Adipose tissue (tissue), 3 donors: Measurements from ENCODE around the gene CDK11B. TPM values are rescaled to one million over a fixed set of nuclear protein-coding genes. Genes with fewer than 3 reads are reported as not detected.

ENCODE experiments used
- H3K27ac ChIP-seq: one replicate; pipeline ENCODE4 v1.5.1; 2013; ENCODE audit warnings: low read depth, low read length
- WGBS, 3 donors: extraction: QIAGEN DNeasy Blood & Tissue Kit; methylation state at CpG; one replicate each; pipeline ENCODE4 v1.1.7; 2013; 5-methylcytosine and 5-hydroxymethylcytosine counted together
- polyA plus RNA-seq, 3 donors: library from polyadenylated mRNA; stranded (reverse); fragments of 200-250 nt; gene quantifications; one replicate each; pipeline ENCODE4 v1.2.3, GENCODE V29; 2013
- donor health status: healthy with polysubstance abuse.
- donor health status: Bipolar disorder and iron deficiency.
- donor health status: healthy.

Gene CDK11B
- polyA plus RNA-seq, 3 donors = 17.6 to 35.4 (median 26.6) TPM

DNA sequence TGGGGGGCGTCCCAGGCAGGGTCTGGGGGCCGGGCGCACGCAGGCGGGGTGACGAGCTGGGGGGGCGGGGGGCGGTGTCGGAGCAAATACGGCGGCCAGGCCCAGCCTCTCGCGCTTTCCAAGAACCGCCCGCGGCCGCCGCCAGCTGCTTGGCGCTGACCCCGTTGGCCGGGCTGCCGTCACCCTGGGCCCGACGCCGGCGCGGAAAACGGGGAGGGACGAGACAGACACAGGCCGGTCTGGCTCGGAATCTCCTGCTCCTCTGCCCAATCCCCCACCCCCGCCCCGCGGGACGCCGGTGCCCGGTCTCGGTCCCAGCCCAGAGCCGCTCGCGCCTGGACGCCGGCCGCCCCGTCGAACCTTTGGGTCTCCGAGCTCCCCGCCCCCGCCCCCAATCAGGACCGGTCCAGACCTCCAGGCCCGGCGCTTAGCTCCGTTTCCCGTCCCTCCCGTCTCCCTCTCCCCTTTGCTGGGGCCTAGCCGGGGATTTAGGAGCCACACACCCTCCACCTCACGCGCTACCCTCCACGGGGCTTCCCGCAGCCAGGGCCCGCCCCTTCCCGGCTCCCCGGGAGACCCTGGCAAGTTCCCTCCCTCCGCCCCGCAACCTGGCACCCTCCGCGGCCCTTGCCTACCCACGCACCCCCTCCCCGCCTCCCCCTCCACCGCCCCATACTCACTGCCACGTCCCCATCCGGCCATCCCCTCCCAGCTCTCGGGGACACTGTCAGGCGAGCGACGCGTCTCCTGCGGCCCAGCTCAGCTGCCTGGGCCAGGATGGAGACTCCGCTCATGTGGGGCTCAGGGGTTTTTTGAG lies 27.6 kb downstream of the CDK11B start:
- no peak overlapping the region for H3K27ac ChIP-seq
- WGBS, 3 donors = 5 to 13% (median 7%) methylated on average over 39 to 78 of the region's 79 CpGs

DNA sequence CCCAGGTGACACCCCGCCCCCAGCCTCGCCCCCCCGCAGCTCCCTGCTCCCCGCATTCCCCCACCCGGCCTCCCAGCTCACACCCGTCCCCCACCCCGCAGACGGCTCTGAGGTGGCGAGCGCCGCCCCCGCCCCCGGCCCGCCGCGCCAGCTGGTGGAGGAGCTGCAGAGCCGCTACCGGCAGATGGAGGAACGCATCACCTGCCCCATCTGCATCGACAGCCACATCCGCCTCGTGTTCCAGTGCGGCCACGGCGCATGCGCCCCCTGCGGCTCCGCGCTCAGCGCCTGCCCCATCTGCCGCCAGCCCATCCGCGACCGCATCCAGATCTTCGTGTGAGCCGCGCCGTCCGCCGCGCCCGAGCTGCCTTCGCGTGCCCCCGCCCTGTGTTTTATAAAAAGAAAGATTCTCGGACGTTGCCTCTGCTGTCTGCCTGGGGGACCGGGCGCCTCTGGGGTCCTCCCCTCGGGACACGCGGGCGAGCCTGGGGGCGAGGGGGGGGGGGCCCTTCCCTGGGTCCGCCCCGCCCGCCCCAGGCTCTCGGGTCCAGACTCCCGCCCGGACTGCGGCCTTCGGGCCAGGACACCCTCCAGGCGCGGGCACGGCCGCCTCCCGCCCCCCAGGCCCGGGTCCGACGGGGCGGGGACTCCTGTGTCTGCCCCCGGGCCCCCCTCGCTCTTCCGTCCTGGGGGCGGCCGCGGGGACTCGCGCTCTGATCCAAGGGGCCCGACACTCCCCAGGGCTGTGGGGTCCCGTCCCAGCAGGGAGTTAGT lies 28.4 kb downstream of the CDK11B start:
- H3K27ac ChIP-seq = no peak overlapping the region
- 8 to 60% (median 14%) methylated on average over 56 to 79 of the region's 81 CpGs for WGBS, 3 donors

- 49 to 72% (median 58%) methylated on average over 31 to 46 of the region's 48 CpGs for WGBS, 3 donors
- H3K27ac ChIP-seq = no peak overlapping the region
Observed at GRCh38 chr1:1629430-1630190, 29.2 kb downstream of the CDK11B start.

- no peak overlapping the region for H3K27ac ChIP-seq
- WGBS, 3 donors = 51 to 81% (median 60%) methylated on average over 47 to 53 of the region's 53 CpGs
Observed at GRCh38 chr1:1628754-1629429, 29.9 kb downstream of the CDK11B start.

DNA sequence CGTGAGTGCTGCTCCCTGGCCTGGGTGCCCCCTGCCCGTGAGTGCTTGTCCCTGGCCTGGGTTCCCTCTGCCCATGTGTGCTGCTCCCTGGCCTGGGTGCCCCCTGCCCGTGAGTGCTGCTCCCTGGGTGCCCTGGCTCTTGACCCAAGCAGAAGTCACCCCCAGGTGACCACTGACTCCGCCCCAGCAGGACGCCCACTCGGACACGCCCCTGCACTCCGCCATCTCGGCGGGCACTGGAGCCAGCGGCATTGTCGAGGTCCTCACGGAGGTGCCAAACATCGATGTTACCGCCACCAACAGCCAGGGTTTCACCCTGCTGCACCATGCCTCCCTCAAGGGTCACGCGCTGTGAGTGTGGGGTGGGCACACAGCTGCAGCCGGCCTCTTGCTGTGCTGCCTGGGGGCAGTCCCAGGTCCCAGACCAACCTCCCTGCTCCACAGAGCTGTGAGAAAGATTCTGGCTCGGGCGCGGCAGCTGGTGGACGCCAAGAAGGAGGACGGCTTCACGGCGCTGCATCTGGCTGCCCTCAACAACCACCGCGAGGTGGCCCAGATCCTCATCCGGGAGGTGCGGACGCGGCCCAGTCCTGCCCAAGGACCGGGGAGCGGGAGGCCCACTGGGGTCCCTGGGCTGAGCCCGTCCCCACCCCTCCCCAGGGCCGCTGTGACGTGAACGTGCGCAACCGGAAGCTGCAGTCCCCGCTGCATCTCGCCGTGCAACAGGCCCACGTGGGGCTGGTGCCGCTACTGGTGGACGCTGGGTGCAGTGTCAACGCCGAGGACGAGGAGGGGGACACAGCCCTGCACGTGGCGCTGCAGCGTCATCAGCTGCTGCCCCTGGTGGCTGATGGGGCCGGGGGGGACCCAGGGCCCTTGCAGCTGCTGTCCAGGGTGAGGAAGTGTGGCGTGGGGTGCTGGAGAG lies 30.7 kb downstream of the CDK11B start:
- WGBS, 3 donors = 93 to 95% (median 93%) methylated on average over 50 to 53 of the region's 53 CpGs
- no peak overlapping the region for H3K27ac ChIP-seq

DNA sequence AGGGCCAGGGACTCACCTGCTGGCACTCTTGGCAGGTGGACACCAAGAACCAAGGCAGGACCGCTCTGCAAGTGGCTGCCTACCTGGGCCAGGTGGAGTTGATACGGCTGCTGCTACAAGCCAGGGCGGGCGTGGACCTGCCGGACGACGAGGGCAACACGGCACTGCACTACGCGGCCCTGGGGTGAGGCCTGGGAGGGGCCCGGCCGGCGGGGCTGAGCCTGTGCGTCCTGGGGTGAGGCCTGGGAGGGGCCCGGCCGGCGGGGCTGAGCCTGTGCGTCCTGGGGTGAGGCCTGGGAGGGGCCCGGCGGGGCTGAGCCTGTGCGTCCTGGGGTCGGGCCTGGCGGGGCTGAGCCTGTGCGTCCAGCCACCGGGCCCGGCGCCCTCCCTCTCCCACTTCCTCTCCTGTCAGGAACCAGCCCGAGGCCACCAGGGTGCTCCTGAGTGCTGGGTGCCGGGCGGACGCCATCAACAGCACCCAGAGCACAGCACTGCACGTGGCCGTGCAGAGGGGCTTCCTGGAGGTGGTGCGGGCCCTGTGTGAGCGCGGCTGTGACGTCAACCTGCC lies 31.5 kb downstream of the CDK11B start:
- 70 to 84% (median 78%) methylated on average over 28 to 37 of the region's 37 CpGs for WGBS, 3 donors
- no peak overlapping the region for H3K27ac ChIP-seq

DNA sequence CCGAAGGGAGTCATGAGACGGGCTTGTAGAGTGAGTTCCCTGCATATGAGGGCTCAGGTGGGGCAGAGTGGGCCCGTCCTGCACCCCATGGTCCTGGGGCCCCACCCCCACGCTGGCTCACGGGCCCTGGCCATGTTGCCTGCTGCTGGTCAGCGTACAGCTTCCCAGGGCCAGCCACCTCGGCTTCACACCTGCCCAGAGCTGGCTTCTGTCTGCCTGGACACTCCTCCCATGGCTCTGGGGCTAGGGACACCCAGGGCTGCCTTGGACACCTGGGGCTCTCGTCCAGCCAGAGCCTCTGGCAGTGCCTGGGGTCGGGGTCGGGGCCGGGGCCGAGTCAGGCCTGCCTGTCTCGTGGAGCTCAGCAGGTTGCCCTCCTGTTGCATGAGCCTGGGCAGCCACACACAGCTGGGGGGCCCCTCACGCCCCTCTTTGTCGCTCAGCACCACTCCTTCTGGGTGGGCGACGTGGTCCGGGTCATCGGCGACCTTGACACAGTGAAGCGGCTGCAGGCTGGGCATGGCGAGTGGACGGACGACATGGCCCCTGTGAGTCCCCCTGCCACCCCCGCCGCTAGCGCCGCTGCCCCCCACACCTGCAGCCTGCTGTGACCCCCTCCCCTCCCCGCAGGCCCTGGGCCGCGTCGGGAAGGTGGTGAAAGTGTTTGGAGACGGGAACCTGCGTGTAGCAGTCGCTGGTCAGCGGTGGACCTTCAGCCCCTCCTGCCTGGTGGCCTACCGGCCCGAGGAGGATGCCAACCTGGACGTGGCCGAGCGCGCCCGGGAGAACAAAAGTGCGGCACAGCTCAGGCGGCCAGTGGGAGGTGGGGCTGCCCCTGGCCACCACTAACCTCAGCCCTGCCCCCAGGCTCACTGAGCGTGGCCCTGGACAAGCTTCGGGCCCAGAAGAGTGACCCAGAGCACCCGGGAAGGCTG lies 32.3 kb downstream of the CDK11B start:
- WGBS, 3 donors = 95 to 96% (median 96%) methylated on average over 46 to 48 of the region's 48 CpGs
- no peak overlapping the region for H3K27ac ChIP-seq

DNA sequence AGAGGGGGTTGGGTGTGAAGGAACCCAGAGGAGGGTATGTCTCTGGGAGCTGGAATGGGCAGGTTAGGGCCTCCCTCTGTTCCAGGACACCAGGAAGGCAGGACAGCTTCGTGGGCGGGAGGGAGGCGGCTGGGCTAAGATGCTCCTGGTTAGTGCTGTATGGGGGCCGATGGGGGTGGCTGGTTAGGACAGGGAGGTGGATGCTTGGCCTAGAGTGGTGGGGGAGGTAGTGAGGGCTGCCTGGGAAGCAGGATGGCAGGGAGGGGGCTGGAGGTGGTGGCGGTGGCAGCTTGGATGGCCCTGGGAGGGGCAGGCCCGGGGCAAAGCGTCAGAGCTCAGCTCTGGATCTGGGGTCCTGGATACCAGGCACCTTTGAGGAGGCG lies 33.0 kb downstream of the CDK11B start:
- WGBS, 3 donors = 90 to 95% (median 92%) methylated on average over 7 to 8 of the region's 8 CpGs
- no peak overlapping the region for H3K27ac ChIP-seq

DNA sequence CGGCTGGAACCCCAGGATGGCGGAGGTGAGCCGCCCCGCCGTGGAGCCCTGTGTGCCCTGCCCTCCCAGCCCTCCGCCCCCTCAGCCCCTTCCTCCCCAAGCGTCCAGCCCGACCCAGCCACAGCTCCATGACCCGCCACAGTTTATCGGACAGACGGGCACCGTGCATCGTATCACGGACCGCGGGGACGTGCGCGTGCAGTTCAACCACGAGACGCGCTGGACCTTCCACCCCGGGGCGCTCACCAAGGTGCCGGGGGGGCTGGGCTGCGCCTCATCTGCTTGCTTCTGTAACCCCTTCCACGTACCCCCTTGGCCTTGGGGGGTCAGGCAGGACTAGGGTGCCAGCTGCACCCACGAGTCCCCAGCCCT lies 33.4 kb downstream of the CDK11B start:
- H3K27ac ChIP-seq = no peak overlapping the region
- 92 to 95% (median 92%) methylated on average over 25 to 28 of the region's 28 CpGs for WGBS, 3 donors

- 84 to 87% (median 85%) methylated on average over 37 to 38 of the region's 38 CpGs for WGBS, 3 donors
- no peak overlapping the region for H3K27ac ChIP-seq
Observed at GRCh38 chr1:1624443-1625403, 34.1 kb downstream of the CDK11B start.

DNA sequence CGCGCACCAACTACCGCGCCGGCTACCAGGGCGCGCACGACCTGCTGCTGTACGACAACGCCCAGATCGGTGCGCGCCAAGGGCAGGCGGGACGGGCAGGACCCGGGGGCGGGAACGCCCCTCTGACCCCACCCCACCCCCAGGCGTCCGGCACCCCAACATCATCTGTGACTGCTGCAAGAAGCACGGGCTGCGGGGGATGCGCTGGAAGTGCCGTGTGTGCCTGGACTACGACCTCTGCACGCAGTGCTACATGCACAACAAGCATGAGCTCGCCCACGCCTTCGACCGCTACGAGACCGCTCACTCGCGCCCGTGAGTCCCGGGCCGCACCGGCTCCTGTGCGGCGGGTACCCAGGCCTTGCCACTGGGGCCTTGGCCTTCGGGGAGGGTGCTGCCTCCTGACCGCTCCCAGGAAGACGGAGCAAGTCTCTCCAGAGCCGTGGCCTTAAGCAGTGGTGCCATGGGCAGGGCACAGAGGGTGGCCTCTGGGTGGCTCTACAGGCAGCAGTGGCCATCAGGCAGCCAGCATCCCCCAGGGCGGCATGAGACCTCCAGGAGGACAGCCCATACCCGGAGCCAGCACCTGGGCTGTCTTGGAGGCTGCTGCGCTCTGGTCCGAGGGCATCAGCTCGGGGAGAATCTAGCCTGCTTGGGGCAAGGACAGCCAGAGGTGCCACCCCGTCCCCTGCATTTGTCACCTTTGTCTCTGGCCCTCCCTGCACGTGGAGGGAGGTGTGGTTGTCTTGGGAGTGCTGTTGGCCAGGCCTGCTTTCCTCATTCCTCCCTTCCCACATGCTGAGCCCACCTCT lies 35.0 kb downstream of the CDK11B start:
- WGBS, 3 donors = 92 to 95% (median 94%) methylated on average over 48 to 51 of the region's 51 CpGs
- no peak overlapping the region for H3K27ac ChIP-seq

- WGBS, 3 donors = 93 to 97% (median 95%) methylated on average over 30 to 33 of the region's 33 CpGs
- no peak overlapping the region for H3K27ac ChIP-seq
Observed at GRCh38 chr1:1623181-1623630, 35.6 kb downstream of the CDK11B start.

DNA sequence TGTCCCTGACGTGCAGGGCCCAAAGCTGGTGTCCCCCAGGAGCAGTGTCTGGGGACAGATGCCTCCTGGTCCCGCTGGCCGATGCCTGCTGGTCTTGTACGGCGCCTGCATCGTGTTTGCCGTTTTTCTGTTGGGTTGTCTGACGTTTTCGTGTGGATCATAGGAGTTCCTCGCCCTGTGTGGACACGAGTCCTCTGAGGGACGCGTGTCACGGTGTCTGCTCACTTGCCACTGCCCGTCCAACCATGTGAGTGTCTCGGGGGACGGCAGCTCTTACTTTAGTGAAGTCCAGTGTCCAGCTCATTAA lies 36.1 kb downstream of the CDK11B start:
- WGBS, 3 donors = 87 to 91% (median 90%) methylated on average over 17 of the region's 17 CpGs
- no peak overlapping the region for H3K27ac ChIP-seq

DNA sequence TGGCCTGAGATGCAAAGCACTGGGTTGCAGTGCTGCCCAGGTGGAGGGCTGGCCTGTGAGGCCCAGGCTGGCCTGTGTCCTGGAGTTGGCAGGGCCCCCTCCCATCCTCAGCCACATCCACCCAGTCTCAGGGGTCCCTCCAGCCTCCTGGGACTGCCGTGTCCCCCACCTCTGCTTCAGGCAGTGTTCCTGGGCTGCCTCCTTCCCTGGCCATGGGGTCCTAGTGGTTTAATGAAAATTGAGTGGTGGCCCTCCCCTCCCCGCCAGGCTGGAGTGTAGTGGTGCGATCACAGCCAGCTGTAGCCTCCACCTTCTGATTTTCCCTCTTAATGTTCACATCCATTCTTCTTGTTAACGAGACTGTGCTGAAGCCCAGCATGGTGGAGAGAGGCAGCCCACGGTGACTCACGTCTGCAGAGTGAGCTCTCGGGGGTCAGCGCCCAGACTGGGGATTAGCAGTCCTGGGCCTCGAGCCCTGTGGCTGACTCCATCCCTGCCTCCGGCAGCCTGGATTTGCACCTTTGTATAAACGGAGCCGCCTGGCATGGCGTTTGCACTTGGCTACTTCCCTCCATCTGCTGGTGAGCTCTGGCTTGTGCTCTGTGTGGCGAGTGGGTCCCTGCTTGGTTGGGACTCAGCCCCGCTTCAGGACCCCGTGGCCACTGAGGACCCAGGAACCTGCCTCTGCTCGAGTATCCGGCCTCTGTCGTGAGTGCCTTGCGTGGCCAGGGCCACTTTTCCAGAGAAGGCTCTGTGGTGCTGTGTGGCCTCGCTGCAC lies 36.6 kb downstream of the CDK11B start:
- 82 to 91% (median 89%) methylated on average over 20 to 21 of the region's 21 CpGs for WGBS, 3 donors
- no peak overlapping the region for H3K27ac ChIP-seq
